Endometrium (tissue), 2 donors: ENCODE measurements around the gene INPP4B.
A peak's percentile ranks its signal among the peaks of the same experiment; 100 is the strongest.
"Not testable (repeated sequence)": the region's sequence is repeated elsewhere in the genome, so short reads cannot be mapped to it uniquely, and the experiment has no call there.

Experiments used
- FAIRE-seq: peaks from 2 replicates; lab custom pipeline; 2012; peaks lifted over from hg19 to GRCh38; lab: Jason Lieb, UNC
- donor health status: control.
- donor health status: control.

Gene INPP4B

DNA sequence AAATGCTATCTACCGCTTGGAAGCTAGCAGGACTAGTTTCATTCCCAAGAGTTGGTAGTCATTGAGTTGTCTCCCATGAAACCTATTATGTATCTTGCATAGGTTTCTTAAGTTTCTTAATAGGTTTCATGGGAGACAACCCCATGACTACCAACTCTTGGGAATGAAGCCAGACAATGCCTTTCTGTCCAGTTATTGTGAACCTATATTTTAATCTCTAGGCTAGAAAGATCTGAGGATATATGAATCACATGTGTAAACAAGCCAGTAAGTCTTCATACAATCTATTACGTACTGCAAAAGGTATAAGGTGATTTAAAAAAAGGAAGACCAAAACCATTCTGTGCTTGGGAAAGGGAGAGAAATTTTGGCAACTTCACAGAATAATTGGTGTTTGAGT, 162.6 kb downstream of the INPP4B start:
- FAIRE-seq: no peak

DNA sequence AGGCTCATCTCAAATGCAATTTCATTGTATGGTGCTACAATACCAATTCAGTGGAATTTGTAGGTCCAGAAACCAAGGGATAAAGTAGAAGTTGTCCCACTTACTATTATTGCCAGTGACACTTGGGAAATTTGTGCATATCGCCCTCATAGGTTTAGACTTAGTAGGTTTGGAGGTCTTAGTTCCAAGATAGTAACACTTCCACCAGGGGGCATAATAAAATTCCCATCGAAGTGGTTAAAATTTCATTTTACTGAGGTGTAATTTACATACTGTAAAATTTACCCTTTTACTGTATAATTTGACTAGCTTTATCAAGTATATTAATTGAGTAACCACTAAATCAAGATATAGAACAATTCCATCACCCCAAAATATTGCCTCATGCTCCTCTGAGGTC, 174.6 kb downstream of the INPP4B start:
- no peak for FAIRE-seq

DNA sequence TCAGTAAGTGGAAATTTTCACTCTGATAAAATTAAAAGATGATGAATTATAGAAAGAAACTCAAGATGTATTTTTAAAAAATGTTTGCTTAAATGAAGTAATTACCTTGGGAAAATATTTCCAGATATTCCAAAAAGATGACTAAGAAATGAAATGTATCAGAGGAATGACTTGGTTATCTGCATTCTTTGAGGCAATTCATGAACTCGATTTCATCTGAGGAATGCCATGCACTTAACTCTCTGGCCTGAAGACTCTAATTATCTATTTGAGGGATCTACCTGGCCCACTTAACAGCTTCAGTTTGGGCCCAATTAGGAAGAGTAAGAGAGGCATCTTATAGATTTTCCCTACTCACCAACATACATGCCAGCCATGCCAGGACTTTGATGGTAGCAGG, 182.3 kb downstream of the INPP4B start:
- no peak for FAIRE-seq

DNA sequence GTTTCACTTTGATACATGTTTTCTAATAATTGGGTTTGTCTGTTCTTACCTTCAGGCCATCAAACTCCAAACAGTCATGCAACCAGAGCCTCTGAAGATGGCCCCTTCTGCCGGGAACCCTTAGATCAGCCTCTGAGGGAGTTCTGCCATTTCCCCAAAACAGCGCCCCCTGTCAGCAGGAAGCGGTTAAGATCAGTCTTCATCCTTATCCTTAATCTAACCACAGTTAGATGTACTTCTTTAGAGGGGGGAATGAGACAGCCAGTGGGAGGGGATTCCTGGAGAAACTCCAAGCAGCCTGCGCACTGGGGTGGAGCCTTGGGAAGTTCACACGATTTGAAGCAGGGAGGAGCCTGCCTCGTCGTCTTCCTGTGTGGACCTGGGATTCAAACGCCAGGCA, 185.4 kb downstream of the INPP4B start:
- FAIRE-seq: no peak

DNA sequence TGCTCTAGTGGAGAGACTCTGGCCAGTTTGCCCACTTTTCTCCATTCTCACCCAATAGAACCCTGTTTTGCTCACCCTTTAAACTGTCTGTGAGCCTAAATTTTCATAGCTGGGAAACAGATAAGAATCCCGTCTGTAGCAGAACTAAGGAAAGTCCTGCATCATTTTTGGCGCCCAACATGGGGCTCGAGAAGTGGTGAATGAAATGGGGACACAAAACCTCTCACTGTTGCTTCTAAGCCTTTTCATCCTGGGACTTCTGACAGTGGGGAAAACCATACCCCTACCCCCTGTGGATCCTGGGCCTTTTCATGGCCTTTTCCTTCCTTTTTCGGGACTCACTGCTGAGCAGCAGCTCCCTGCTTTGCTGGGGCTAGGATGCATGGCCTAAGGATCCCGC, 189.9 kb downstream of the INPP4B start:
- no peak for FAIRE-seq

DNA sequence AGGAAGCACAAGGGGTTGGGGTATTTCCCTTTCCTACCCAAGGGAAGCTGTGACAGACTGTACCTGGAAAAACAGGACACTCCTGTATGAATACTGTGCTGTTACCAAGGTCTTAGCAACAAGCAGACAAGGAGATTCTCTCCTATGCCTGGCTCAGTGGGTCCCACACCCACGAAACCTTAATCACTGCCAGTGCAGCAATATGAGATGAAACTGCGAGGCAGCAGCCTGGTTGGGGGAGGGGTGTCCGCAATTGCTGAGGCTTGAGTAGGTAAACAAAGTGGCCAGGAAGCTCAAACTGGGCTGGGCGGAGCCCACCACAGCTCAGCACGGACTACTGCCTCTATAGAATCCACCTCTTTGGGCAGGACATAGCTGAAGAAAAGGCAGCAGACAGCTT, 197.7 kb downstream of the INPP4B start:
- FAIRE-seq: no peak

DNA sequence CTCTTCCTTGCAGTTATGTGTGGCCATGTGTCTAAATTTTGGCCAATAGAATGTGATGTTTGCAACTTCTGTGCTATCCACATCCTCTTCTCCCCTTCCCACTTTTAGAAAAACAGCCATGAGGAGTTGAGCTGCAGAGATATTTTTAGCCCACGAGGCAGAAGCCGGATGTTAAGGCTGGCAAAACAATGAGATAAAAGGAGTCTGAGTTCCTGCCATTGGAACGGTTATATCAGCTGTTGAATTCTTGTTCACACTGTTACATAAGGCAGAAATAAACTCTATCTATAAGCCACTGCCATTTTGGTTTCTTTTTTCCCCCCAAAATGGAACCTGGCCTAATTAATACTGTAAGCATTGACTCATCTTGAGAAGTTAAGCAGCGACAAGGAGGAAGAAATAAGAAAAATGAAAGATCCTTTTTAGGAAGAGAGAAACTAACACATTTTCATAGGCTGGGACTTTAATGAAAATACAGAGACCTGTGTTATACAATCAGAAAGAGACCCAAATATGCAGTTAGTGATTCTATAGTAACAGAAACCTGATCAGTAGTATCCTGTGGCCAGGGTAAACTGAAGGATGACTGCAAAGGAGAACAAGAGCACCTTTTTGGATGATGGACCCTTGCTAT, 200.5 kb downstream of the INPP4B start:
- FAIRE-seq: no peak

DNA sequence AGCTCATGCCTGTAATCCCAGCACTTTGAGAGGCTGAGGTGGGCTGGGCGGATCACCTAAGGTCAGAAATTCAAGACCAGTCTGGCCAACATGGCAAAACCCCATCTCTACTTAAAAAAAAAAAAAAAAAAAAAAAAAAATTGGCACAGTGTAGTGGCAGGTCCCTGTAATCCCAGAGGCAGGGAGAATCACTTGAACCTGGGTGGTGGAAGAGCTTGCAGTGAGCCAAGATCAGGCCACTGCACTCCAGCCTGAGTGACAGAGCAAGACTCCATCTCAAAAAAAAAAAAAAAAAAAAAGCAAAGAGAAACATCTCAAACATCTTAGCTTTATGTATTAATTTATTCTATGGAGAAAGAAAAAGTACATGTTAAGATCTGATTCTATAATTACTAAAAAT, 201.5 kb downstream of the INPP4B start:
- FAIRE-seq: not testable (repeated sequence)

DNA sequence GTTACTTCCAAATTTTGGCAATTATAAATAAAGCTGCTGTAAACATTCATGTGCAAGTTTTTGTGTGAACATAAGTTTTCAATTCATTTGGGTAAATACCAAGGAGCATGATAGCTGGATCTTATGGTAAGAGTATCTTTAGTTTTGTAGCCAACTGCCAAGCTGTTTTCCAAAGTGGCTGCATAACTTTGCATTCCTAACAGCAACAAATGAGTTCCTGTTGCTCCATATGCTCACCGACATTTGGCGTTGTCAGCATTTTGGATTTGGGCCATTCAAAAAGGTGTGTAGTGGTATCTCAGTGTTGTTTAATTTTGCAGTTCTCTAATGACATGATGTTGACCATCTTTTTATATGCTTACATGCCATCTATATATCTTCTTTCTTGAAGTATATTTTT, 208.5 kb downstream of the INPP4B start:
- no peak for FAIRE-seq

DNA sequence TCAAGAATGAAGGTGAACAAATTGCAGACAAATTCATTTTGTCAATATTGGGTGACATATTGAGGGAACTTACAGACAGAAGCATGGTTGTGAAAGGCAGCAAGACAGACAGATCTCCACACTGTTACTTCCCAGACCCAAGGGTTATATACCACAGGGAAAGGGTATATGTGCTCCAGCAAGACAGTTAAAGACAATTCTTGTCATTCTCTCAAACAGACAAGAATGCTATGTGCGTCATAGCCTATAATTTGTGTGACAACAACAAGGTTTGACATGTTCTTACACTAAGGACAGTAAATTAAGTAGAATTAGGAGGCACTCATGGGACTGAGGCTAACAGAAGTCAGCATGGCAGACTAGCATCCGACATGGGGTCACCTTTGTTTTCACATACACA, 214.3 kb downstream of the INPP4B start:
- FAIRE-seq: no peak

DNA sequence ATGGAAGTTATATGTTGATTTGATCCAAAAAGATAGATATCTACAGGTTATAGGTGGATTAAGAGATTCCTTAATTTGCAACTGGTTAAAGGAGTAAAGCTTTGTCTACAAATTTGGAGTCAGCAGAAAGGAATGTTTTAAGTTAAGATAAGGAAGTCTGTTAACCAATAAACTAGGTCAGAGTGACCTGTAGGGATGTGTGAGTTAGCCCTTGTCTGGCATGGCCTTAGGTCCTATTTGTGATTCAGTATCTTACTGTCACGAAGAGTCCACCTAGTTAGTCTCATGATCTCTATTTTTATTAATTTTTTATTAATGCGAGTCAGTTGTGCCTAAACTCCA, 230.8 kb downstream of the INPP4B start:
- peak; percentile 18 for FAIRE-seq

DNA sequence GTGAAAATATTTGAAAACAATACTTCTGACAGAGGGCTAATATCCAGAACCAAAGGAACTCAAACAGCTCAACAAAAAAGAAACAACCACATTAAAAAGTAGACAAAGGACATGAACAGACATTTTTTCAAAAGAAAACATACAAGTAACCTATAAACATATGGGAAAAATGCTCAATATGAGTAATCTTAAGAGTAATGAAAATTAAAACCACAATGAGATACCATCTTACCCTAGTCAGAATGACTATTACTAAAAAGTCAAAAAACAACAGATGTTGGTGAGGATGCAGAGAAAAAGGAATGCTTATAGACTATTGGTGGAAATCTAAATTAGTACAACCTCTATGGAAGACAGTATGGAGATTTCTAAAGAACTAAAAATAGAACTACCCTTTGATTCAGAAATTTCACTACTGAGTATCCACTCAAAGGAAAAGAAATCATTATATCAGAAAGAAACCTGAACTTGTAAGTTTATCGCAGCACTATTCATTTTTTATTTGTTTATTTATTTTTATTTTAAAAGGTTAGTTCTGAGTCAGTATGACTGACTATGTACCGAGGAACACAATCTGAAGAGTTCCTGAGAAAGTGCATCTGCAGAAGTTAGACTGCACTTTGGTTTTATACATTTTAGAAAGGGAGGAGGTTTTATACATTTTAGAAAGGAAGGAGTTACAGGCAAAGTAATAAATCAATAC, 231.3 kb downstream of the INPP4B start:
- peak; percentile 99 for FAIRE-seq

DNA sequence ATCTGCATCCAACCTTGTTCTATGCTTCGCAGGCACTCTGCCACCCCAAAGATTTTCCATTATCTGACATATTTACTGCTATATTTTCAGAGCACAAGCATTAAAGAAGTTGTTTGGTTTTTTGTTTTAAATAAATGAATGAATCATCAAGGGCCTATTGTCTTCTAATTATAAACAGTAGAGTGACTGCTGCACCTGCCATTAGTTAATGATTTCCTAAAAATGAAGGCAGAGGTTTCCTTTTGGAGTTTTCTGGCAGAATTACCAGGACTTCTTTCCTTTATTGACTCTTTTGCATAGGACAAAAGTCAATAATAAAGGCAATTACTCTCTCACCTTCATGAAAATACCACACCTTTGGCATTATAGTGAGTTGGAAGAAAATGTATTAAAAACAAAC, 238.1 kb downstream of the INPP4B start:
- no peak for FAIRE-seq

DNA sequence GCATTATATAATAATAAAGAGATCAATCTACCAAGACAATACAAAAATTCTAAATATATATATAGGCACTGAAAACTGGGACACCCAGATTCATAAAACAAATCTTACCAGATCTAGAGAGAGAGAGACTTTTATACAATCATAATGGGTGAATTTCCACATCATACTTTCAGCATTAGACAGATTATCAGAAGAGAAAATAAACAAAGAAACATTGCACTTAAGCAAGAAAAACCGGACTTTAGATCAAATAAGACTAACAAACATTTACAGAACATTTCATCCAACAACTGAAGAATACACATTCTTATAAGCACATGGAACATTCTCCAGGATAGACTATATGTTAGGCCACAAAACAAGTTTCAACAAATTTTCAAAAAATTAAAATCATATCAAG, 245.1 kb downstream of the INPP4B start:
- no peak for FAIRE-seq

DNA sequence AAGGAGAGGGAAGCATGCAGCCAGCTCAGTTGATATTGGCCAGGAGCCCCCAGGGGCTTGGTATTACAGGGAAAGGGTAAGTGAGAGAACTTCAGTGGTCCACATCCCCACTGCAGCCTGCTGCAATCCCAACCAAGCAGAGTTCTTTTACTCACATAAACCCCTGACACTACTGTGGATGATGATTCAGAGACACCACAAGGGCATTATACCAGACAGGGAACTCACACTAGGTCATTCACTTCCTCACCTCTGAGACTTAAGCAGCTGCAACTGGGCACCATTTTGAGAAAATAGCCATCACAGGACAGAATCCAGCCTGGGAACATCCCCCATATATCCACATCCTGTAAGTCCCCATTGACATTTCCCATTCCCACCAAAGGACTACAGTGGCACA, 248.0 kb downstream of the INPP4B start:
- no peak for FAIRE-seq

DNA sequence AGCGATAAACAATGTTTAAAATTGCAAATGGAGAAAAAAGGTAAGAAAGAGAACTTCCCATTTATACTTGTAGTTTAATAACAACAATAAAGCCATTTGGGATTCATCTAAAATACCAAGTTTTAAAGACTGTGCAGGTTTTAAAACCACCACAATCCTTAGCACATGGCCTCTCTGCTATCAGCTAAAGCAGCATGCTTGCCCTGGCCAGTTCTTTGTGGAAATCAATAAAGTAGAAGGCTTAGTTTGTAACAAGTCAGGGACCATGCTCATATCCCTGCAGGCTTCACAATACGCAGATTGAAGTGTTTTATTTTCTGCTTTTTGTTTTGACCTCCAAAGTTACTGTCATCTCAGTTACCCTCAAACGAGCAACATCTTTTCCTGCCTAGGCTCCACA, 249.5 kb downstream of the INPP4B start:
- FAIRE-seq: no peak

DNA sequence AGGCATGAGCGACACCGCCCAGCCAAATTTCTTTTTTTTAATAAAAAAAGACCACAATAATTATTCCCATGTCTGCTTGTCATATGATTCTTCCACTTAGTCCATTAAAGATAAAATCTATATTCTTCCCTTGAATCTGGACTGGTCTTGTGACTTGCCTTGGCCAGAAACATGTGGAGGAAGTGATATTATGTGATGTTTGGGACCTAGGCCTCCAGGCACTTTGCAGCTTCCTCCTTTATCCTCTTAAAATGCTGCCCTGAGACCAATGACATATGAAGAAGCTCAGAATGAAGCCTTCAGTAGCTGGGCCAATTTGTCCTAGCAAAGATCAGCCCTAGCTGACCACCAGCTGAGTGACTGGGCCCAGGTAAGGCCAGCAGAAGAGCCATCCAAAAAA, 250.0 kb downstream of the INPP4B start:
- FAIRE-seq: no peak

DNA sequence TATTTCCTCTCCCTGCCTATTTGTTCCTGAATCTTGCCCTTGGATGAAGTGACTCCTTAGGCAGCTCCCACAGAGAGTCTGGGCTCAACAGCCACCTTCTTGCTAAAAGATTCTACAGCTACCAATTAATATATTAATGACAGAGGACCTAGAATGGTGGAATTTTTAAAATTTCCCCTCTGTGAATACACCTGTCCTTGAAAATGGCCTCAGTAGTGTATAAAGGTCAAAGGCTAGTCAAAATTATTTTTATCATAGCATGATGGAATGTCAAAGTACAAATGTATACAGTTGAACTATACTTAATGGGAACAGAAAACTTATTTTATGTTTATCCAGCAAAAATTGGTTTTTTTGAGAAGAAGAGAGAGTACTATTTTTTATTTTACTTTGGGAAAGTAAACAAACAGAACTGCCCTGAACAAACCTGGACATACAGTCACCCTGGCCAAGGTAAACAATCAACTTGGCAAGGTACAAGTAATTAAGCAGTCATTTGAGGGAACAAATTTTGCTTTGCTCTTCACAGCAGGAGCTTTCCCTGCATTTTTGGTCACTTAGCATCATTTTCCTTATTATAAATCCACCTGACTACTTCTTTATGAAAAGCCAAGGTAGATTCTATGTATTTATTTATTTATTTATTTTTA, 250.8 kb downstream of the INPP4B start:
- no peak for FAIRE-seq

DNA sequence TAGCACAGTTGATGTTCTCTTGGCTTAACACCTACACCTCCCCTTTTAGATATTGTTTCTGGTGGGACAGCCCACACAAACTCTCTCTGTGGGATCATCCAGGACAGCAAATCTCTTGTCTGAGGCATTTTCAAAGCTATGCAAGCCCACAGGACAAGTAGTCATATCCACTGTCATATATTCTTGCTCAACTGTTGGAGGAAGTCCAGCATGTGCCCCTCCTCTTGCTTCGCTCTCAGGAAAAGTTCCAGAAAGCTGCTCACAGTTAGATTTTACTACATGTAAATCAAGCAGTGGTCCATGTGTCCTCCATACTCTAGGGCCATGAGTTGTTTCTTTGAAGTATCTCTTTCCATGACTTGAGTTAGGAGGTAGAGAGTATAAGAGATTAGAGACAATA, 260.7 kb downstream of the INPP4B start:
- no peak for FAIRE-seq

DNA sequence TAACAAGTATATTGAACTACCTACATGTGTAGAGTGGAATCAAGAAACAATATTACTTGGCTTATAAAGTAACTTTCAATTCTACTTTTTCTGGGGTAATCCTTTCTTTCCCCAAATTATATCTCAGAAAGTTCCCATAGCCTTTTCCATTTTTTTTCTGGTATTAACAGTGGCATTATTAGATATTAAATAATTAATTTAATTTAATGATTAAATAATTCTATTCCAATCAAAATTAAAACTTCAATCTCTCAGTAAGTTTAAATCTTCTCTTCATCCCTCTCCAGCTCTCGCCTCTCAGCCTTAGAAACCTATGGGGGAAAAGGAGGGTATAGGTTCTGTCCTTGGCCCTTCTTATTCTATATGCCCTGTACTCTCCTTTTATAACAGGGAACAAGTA, 262.4 kb downstream of the INPP4B start:
- FAIRE-seq: no peak

DNA sequence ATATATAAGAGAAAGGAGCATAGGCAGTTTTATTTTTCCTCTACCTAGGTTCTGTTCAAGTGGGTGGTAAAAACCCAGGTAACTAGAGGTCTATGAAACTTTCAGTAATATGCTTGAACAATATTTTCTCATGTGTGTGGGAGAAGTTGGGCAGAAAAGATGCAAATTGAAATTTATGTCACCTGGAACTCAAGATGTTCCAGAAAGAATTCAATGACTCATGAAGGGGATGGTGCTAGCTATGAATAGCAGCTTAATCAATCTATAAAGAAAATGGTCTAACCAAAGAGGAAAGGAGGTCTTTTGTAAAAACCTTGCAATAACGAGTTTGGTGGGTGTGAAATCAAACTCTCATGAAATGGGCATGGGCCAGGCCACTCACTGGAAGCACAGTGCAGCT, 263.8 kb downstream of the INPP4B start:
- no peak for FAIRE-seq

DNA sequence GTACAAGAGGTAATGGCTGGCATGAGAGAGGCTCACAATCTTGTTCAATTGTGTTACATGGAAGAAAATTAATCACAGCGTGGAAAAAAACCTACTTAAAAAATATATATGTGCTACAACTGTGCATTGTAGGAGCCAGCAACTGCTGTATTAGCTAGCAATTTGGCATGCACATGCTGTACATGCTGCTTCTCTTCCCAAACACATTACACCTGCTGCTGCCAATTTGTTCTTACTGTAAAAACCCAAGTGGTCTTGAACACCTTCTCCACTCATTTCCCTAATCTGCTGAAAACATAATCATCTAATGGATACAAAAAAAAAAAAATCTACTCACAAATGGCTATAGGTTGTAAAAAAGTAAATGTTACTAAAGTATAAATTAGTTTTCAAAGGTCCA, 264.2 kb downstream of the INPP4B start:
- no peak for FAIRE-seq

DNA sequence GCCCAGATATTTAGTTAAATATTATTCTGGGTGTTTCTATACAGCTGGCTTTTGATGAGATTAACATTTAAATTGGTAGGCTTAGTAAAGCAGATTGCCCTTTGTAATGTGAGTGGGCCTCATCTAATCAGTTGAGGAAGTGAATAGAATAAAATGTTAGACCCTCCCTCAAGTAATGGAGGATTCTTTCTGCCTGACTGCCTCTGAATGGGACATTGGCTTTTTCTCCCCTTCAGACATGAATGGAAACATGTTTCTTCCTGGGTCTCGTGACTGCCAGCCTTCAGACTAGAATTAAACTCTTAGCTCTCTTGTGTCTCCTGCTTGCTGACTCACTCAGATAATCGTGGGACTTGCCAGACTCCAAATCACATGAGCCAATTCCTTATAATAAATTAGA, 266.7 kb downstream of the INPP4B start:
- FAIRE-seq: no peak

DNA sequence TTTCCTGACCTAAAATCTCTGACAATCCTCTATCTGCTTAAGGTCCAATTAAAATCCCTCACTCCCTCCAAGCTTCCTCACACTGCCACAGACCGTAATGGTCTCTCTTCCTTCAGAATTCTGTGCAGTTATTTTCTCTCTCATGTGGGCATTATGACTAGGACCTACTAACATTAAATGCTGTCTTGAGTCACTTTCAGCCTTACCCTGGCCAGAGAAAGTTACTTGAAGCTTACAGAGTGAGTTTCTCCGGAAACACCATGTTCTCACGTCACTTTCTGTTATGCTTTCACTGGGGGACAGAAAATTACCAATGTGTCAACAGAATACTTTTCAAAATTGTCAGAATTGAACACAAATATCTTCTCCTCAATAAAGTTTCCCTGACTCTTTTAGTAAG, 271.8 kb downstream of the INPP4B start:
- no peak for FAIRE-seq
